Ovary (tissue), 9 donors: ENCODE results near the gene TMEM169. TPM values are rescaled to one million over a fixed set of nuclear protein-coding genes. Genes with fewer than 3 reads are reported as not detected.

ENCODE experiments used
- DNase-seq, 5 donors: peaks; one replicate each; pipeline ENCODE4 v3.0.0-alpha.2; 2019 to 2020
- H3K27ac ChIP-seq, 2 donors: fragments of 200-600 bp; one replicate each; pipeline versions ENCODE4 v1.5.1 to v1.8.0; 2019 to 2022
- H3K27me3 ChIP-seq: fragments of 200-600 bp; one replicate; pipeline ENCODE4 v1.8.0; 2022
- H3K36me3 ChIP-seq: fragments of 200-600 bp; sonication (generic); one replicate; pipeline ENCODE4 v1.5.1; 2019
- H3K4me1 ChIP-seq: one replicate; pipeline ENCODE4 v1.8.1; 2013; ENCODE audit warnings: mild to moderate bottlenecking, moderate library complexity; ENCODE audit not compliant: insufficient read depth
- H3K4me3 ChIP-seq: fragments of 200-600 bp; sonication (generic); one replicate; pipeline ENCODE4 v1.5.1; 2017
- H3K9me3 ChIP-seq, 2 donors: fragments of 200-600 bp in 1 of 2; sonication (generic) in 1 of 2; one replicate each; pipeline versions ENCODE4 v1.5.1 to v1.8.1; 2013 to 2019; ENCODE audit warnings: mild to moderate bottlenecking in 1 of 2, moderate library complexity in 1 of 2
- CTCF ChIP-seq, 3 donors: fragments of 450-650 bp in 2 of 3; fragments of 200-600 bp in 1 of 3; IDR thresholded peaks; one replicate each; pipeline versions ENCODE4 v1.5.1 to v1.8.0; 2016 to 2022; ENCODE audit warnings: antibody characterized with exemption in 3 of 3, mild to moderate bottlenecking in 1 of 3
- EP300 ChIP-seq: sonication (generic); formaldehyde crosslinking; IDR thresholded peaks from one replicate; pipeline ENCODE4 v1.6.1; 2017; ENCODE audit warnings: antibody characterized with exemption
- POLR2A ChIP-seq: fragments of 450-650 bp; IDR thresholded peaks from one replicate; pipeline ENCODE4 v1.6.1; 2017; ENCODE audit warnings: antibody characterized with exemption, mild to moderate bottlenecking, moderate library complexity
- WGBS, 3 donors: extraction: QIAGEN DNeasy Blood & Tissue Kit in 1 of 3; methylation state at CpG; one replicate each; pipeline versions ENCODE4 v1.1.5 to v1.1.7; 2013 to 2017; 5-methylcytosine and 5-hydroxymethylcytosine counted together
- intact Hi-C, 4 donors: fragments of 100-400 bp; cut with DNase I; formaldehyde crosslinking; loops; one replicate each; pipeline versions ENCODE4 v1.11.0 to v1.15.1; 2022 to 2023
- polyA plus RNA-seq, 2 donors: library from polyadenylated mRNA; stranded (reverse); fragments of 200-250 nt in 1 of 2; fragments of 350-450 nt in 1 of 2; fragmentation: Illumina TruSeq in 1 of 2; extraction: RNeasy Lipid Tissue Mini Kit (QIAGEN cat#74804) in 1 of 2; gene quantifications; one replicate each; pipeline ENCODE4 v1.2.3, GENCODE V29; 2013 to 2014
- total RNA-seq, 7 donors: library from RNA; depleted of rRNA in 2 of 7; stranded (reverse); fragments of >200 nt in 2 of 7; fragmentation: NEBNext Ultra II Directional in 3 of 7; extraction: Animal tissue kit (Norgen Biotek cat#: 25700) in 3 of 7; gene quantifications; one replicate each; pipeline versions ENCODE4 v1.1.0 to v1.2.4, GENCODE V29; 2016 to 2023
- donor health status: DM: no; HTN: no; CAD: no; lungs with moderate emphysema.
- donor health status: DM: no; HTN: no; CAD: no.
- donor health status: Bipolar disorder and iron deficiency.
- donor health status: DM: yes; HTN: yes; CAD: no.
- donor health status: DM: no; HTN: no; CAD: no.
- donor health status: DM: yes; HTN: yes; CAD: no.

The TMEM169 gene
- total and polyA plus RNA-seq, 9 donors, result 0.24 to 0.79 (median 0.37) TPM

GRCh38 chr2:216147172-216148131 is 65.7 kb downstream of the TMEM169 start:
- Histone ChIP-seq H3K4me1 (no peaks in the 10 kb centered on the region), H3K27ac (no peak overlapping the region), H3K4me3 (no peak overlapping the region), H3K9me3 (no peaks in the 10 kb centered on the region), H3K27me3 (no peaks in the 10 kb centered on the region), H3K36me3 (no peaks in the 10 kb centered on the region)
- TF ChIP-seq CTCF (IDR thresholded peaks at IDR 0.05) (no peak), POLR2A (no peak), EP300 (no peak)
- intact Hi-C loops, result no loop called here
- DNase-seq, result no peak
- 91 to 95% (median 93%) methylated on average over 5 of the region's 5 CpGs for WGBS, 3 donors

- no peaks in the 10 kb centered on the region for H3K27me3 ChIP-seq
Measured at GRCh38 chr2:216148983-216149382, 67.3 kb downstream of the TMEM169 start.

GRCh38 chr2:216149741-216150140 is 68.0 kb downstream of the TMEM169 start:
- H3K27me3 ChIP-seq, result no peaks in the 10 kb centered on the region
- WGBS, 3 donors, result 79% methylated on average over 5 of the region's 5 CpGs
- H3K4me3 ChIP-seq, result no peak overlapping the region
- TF ChIP-seq POLR2A (no peak), CTCF (IDR thresholded peaks at IDR 0.05) (no peak), EP300 (no peak)
- intact Hi-C loops, result loop anchor here in 1 of 4 donors (1.0 kb wide), 1 partner anchor 13 kb away; no protein-coding TSS in a partner anchor
- H3K4me1 ChIP-seq, result no peaks in the 10 kb centered on the region
- H3K9me3 ChIP-seq, result no peaks in the 10 kb centered on the region
- H3K27ac ChIP-seq, result no peak overlapping the region
- no peak for DNase-seq
- no peaks in the 10 kb centered on the region for H3K36me3 ChIP-seq

More at GRCh38 chr2:216148983-216149382, 67.3 kb downstream of the TMEM169 start:
- H3K9me3 ChIP-seq, result no peaks in the 10 kb centered on the region
- H3K27ac ChIP-seq, result no peak overlapping the region
- no peaks in the 10 kb centered on the region for H3K36me3 ChIP-seq
- no peak overlapping the region for H3K4me3 ChIP-seq
- DNase-seq, result no peak
- 94 to 96% (median 95%) methylated on average over 4 of the region's 4 CpGs for WGBS, 3 donors
- H3K4me1 ChIP-seq, result no peaks in the 10 kb centered on the region
- intact Hi-C loops, result loop anchor here in 1 of 4 donors (1.0 kb wide), 1 partner anchor 13 kb away; no protein-coding TSS in a partner anchor
- no peak for TF ChIP-seq EP300
- TF ChIP-seq POLR2A, result no peak
- no peak for TF ChIP-seq CTCF (IDR thresholded peaks at IDR 0.05)

- no peaks in the 10 kb centered on the region for H3K4me1 ChIP-seq
- H3K27me3 ChIP-seq, result no peaks in the 10 kb centered on the region
- no peak overlapping the region for H3K27ac ChIP-seq
- TF ChIP-seq CTCF (IDR thresholded peaks at IDR 0.05) (no peak), POLR2A (no peak), EP300 (no peak)
- DNase-seq, result no peak
- 88 to 92% (median 89%) methylated on average over 7 of the region's 7 CpGs for WGBS, 3 donors
- intact Hi-C loops, result no loop called here
- H3K9me3 ChIP-seq, result no peaks in the 10 kb centered on the region
- H3K36me3 ChIP-seq, result no peaks in the 10 kb centered on the region
- no peak overlapping the region for H3K4me3 ChIP-seq
Measured at GRCh38 chr2:216151313-216152025, 69.8 kb downstream of the TMEM169 start.

Other genes with a start within 250 kb of the TMEM169 start
- 1 to 10 TPM; 1.5 to 5.4 (median 2.2) TPM for gene MREG, start 68.4 kb upstream of the TMEM169 start, total RNA-seq
- 1 to 10 TPM in 1 of 2 donors, under 1 TPM in 1; 0.85 to 1.8 TPM for gene MREG, start 68.4 kb upstream of the TMEM169 start, polyA plus RNA-seq
- 10 to 100 TPM in 4 of 7 donors, 1 to 10 TPM in 3; 7.0 to 15.0 (median 11.5) TPM for gene PECR, start 110 bp upstream of the TMEM169 start, total RNA-seq
- 10 to 100 TPM in 1 of 2 donors, 1 to 10 TPM in 1; 8.6 to 11.9 TPM for gene PECR, start 110 bp upstream of the TMEM169 start, polyA plus RNA-seq
- 100 to 1,000 TPM; 109 to 223 (median 206) TPM for gene XRCC5, start 27.4 kb downstream of the TMEM169 start, total RNA-seq
- gene XRCC5, start 27.4 kb downstream of the TMEM169 start, polyA plus RNA-seq, result 100 to 1,000 TPM; 110 to 216 TPM